Thyroid gland (tissue), 4 donors: Measurements from ENCODE around the gene NAT9.

Source experiments
- CTCF ChIP-seq, 6 experiments: fragments of 200-600 bp in 3 of 6; fragments of 450-650 bp in 3 of 6; sonication (generic) in 3 of 6; IDR thresholded peaks; one replicate each; pipeline ENCODE4 v1.5.1; 2016 to 2019; ENCODE audit warnings: antibody characterized with exemption in 6 of 6, mild to moderate bottlenecking in 2 of 6, inconsistent platforms in 1 of 6, moderate library complexity in 1 of 6
- POLR2A ChIP-seq, 2 donors: fragments of 450-650 bp; IDR thresholded peaks; one replicate each; pipeline ENCODE4 v1.6.1; 2017; ENCODE audit warnings: antibody characterized with exemption in 2 of 2, mild to moderate bottlenecking in 2 of 2, moderate library complexity in 1 of 2

GRCh38 chr17:74771319-74771914 is 4.7 kb downstream of the NAT9 start:
- TF ChIP-seq CTCF (IDR thresholded peaks at IDR 0.05) (no peak), POLR2A (IDR thresholded peaks at IDR 0.05) (no peak)
